Esophagus muscularis mucosa (tissue), 4 donors: Measurements from ENCODE around the gene HAUS5. TPM values are rescaled to one million over a fixed set of nuclear protein-coding genes. Genes with fewer than 3 reads are reported as not detected.
A peak's percentile ranks its signal among the peaks of the same experiment; 100 is the strongest.

Experiments used
- DNase-seq: peaks from one replicate; pipeline ENCODE4 v3.0.0-alpha.2; 2017; ENCODE audit errors: extremely low spot score
- H3K27ac ChIP-seq, 4 donors: fragments of 200-600 bp; sonication (generic); replicated peaks in 1 of 4; 1 replicate in 3 of 4; 2 replicates in 1 of 4; pipeline ENCODE4 v1.5.1; 2016 to 2019; ENCODE audit warnings: mild to moderate bottlenecking in 1 of 4
- H3K27me3 ChIP-seq, 4 donors: fragments of 200-600 bp; sonication (generic); one replicate each; pipeline versions ENCODE4 v1.5.1 to v1.6.0; 2016 to 2019
- H3K36me3 ChIP-seq, 4 donors: fragments of 200-600 bp; sonication (generic); one replicate each; pipeline ENCODE4 v1.5.1; 2016 to 2019
- H3K4me1 ChIP-seq, 4 donors: fragments of 200-600 bp; sonication (generic); one replicate each; pipeline ENCODE4 v1.5.1; 2016 to 2019
- H3K4me3 ChIP-seq, 4 donors: fragments of 200-600 bp; sonication (generic); 1 replicate in 2 of 4; 2 replicates in 2 of 4; pipeline ENCODE4 v1.5.1; 2016 to 2019; ENCODE audit warnings: mild to moderate bottlenecking in 4 of 4, moderate library complexity in 1 of 4
- H3K9me3 ChIP-seq, 4 donors: fragments of 200-600 bp; sonication (generic); 1 replicate in 3 of 4; 2 replicates in 1 of 4; pipeline ENCODE4 v1.5.1; 2016 to 2019
- EP300 ChIP-seq: sonication (generic); formaldehyde crosslinking; IDR thresholded peaks from one replicate; pipeline ENCODE4 v1.6.1; 2017; ENCODE audit warnings: antibody characterized with exemption
- POLR2A ChIP-seq: fragments of 450-650 bp; IDR thresholded peaks from one replicate; pipeline ENCODE4 v1.6.1; 2017; ENCODE audit warnings: antibody characterized with exemption, moderate library complexity, mild to moderate bottlenecking, low read depth
- POLR2AphosphoS5 ChIP-seq, 2 donors: sonication (generic); formaldehyde crosslinking; IDR thresholded peaks; one replicate each; pipeline ENCODE4 v1.6.1; 2017; ENCODE audit warnings: antibody characterized with exemption in 2 of 2
- WGBS: methylation state at CpG from one replicate; pipeline ENCODE4 v1.1.5; 2018; 5-methylcytosine and 5-hydroxymethylcytosine counted together
- intact Hi-C: fragments of 100-400 bp; cut with DNase I; formaldehyde crosslinking; loops from one replicate; pipeline ENCODE4 v1.15.1; 2023
- total RNA-seq, 4 donors: library from RNA; depleted of rRNA; stranded (reverse); fragments of >200 nt; gene quantifications; one replicate each; pipeline versions ENCODE4 v1.1.0 to v1.2.1, GENCODE V29; 2016
- TF ChIP-seq, protein P1 (sequence below), 3 experiments: fragments of 200-600 bp in 2 of 3; fragments of 450-650 bp in 1 of 3; sonication (generic) in 2 of 3; IDR thresholded peaks; one replicate each; pipeline ENCODE4 v1.5.1; 2017 to 2019; ENCODE audit warnings: antibody characterized with exemption in 3 of 3, mild to moderate bottlenecking in 2 of 3, moderate library complexity in 1 of 3

Gene HAUS5, protein sequence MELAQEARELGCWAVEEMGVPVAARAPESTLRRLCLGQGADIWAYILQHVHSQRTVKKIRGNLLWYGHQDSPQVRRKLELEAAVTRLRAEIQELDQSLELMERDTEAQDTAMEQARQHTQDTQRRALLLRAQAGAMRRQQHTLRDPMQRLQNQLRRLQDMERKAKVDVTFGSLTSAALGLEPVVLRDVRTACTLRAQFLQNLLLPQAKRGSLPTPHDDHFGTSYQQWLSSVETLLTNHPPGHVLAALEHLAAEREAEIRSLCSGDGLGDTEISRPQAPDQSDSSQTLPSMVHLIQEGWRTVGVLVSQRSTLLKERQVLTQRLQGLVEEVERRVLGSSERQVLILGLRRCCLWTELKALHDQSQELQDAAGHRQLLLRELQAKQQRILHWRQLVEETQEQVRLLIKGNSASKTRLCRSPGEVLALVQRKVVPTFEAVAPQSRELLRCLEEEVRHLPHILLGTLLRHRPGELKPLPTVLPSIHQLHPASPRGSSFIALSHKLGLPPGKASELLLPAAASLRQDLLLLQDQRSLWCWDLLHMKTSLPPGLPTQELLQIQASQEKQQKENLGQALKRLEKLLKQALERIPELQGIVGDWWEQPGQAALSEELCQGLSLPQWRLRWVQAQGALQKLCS
- 1 to 10 TPM; 3.7 to 4.7 (median 4.3) TPM for total RNA-seq

DNA sequence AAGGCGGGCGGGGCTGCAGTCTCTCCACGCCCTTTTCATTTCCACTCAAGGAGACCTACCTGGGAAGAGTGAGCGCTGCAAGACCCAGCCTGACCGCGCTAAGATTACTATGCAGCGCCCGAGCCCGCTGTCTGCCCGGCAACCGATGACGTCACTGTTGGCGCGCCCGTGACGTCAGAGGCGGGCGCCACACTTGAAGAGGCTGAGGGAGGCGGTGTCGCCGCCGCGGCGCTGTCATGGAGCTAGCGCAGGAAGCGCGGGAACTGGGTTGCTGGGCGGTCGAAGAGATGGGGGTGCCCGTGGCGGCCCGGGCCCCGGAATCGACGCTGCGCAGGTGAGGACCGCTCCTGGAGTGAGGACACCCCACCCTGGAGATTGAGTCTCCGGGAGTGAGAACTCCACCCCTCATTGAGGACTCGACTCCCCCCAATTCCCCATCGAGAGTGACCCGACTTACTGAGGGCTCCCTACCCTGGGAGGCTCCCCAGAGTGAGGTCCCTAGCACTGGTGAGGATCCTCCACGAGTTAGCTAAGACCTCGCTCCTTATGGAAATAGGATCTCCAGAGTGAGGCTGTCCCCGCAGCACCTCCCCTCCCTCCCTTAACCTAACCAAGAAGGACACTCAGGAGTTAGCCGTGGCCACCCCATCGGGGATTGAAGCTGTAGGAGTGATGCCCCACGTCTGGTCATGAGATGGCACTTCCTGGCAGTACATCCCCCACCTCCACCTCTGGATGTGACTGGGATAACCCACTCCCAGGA lies at the start of gene HAUS5:
Gene HAUS5 (plus strand): TSS at position 177 of the 763 bp plus-strand sequence. CDS start 60 bp downstream, at position 237.
- intact Hi-C loops = loop anchor here (5.0 kb wide), 1 partner anchor 65 kb away; the partner anchor contains the start of gene TMEM147
- WGBS = 1% methylated on average over 9 of the region's 47 CpGs
- H3K27ac ChIP-seq = peak within 1 kb of the TSS; percentile 66 to 79 (median 73)

DNA sequence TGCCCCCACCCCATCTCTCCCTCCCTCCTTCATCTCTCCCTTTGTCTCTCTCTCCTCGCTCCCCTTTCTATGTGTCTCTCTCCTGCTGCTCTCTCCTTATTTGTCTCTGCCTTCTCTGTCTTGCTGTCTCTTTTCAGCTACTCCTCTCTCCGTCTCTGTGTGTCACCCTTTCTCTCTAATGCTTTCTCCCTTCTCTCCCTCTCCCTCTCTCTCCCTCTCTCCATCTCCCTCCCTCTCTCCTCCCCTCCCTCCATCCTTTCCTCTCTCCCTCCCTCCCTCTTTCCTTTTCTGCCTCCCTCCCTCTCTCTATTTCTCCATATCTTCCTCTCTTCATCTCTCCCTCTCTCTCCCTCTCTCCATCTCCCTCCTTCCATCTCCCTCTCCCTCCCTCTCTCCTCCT lies 49.8 kb upstream of the HAUS5 start:
- no peak for DNase-seq
- no peaks in the 10 kb centered on the region for H3K9me3 ChIP-seq
- H3K36me3 ChIP-seq = no peaks in the 10 kb centered on the region
- WGBS = 65% methylated on average over 2 of the region's 2 CpGs
- TF ChIP-seq, protein P1, sequence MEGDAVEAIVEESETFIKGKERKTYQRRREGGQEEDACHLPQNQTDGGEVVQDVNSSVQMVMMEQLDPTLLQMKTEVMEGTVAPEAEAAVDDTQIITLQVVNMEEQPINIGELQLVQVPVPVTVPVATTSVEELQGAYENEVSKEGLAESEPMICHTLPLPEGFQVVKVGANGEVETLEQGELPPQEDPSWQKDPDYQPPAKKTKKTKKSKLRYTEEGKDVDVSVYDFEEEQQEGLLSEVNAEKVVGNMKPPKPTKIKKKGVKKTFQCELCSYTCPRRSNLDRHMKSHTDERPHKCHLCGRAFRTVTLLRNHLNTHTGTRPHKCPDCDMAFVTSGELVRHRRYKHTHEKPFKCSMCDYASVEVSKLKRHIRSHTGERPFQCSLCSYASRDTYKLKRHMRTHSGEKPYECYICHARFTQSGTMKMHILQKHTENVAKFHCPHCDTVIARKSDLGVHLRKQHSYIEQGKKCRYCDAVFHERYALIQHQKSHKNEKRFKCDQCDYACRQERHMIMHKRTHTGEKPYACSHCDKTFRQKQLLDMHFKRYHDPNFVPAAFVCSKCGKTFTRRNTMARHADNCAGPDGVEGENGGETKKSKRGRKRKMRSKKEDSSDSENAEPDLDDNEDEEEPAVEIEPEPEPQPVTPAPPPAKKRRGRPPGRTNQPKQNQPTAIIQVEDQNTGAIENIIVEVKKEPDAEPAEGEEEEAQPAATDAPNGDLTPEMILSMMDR (IDR thresholded peaks at IDR 0.05) = no peak
- TF ChIP-seq EP300 = no peak
- TF ChIP-seq POLR2A = no peak
- no peak for TF ChIP-seq POLR2AphosphoS5 (IDR thresholded peaks at IDR 0.05)
- intact Hi-C loops = no loop called here
- peaks cover 7 to 11% (median 10%) of the 10 kb centered on the region in 4 donors for H3K4me1 ChIP-seq
- H3K27ac ChIP-seq = no peak overlapping the region
- H3K27me3 ChIP-seq = peaks cover 4 to 72% (median 14%) of the 10 kb centered on the region in 4 donors
- no peak overlapping the region for H3K4me3 ChIP-seq

More for the DNA sequence above, at the start of gene HAUS5:
- peaks cover 10 to 21% (median 14%) of the 10 kb centered on the region in 4 donors for H3K4me1 ChIP-seq
- DNase-seq = peak; percentile 98
- peaks cover 0 to 28% (median 19%) of the 10 kb centered on the region in 4 donors for H3K36me3 ChIP-seq
- peaks cover 0 to 7% (median 0%) of the 10 kb centered on the region in 4 donors for H3K27me3 ChIP-seq
- TF ChIP-seq POLR2AphosphoS5 (IDR thresholded peaks at IDR 0.05) = peak; percentile 85 to 91
- TF ChIP-seq EP300 = no peak
- TF ChIP-seq POLR2A = no peak
- TF ChIP-seq, protein P1 (IDR thresholded peaks at IDR 0.05) = peak in 1 of 3 experiments; percentile 31
- H3K4me3 ChIP-seq = peak within 1 kb of the TSS; percentile 74 to 91 (median 80)
- H3K9me3 ChIP-seq = peaks cover 0 to 9% (median 3%) of the 10 kb centered on the region in 4 donors

DNA sequence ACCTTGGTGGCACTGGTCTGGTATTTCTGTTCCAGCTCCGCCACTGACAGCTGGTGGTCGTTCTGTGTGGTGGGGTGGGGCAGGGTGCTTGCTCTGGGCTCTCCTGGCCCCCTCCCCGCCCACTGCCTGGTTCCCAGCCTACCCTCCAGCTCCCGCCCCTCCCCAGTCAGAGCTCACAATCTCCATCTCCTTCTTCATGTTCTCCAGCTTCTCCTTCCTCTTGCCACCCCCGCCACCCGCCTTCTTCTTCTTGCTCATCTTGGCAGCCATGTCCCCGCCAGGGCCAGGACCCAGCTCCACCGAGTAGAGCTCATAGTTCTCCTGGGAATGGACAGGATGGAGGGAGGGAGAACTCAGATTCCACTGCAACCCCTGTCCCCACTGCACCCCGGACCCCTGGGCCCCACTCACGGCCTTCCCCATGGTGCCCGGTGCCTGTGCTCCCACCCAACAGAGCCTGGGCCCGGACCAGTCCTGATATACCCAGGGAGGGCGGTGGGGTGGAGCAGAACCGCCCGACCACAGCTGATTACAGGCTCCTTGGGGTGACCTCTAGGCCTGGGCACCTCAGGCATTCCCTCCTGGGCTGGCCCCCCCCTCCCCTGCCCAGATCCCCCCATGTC lies 49.2 kb upstream of the HAUS5 start, which contains the start of gene ATP4A:
Gene ATP4A (minus strand): TSS at position 452 of the 623 bp plus-strand sequence. CDS start 29 bp downstream, at position 423.
- TF ChIP-seq, protein P1 (IDR thresholded peaks at IDR 0.05) = no peak
- TF ChIP-seq POLR2A (no peak), POLR2AphosphoS5 (IDR thresholded peaks at IDR 0.05) (no peak), EP300 (no peak)
- Histone ChIP-seq H3K27ac (no peak within 1 kb of the TSS), H3K9me3 (no peaks in the 10 kb centered on the region), H3K4me1 (peaks cover 2 to 5% (median 4%) of the 10 kb centered on the region in 4 donors), H3K36me3 (no peaks in the 10 kb centered on the region), H3K4me3 (no peak within 1 kb of the TSS), H3K27me3 (peaks cover under 1 to 68% (median 10%) of the 10 kb centered on the region in 4 donors)
- intact Hi-C loops = no loop called here
- DNase-seq = no peak
- WGBS = 78% methylated on average over 15 of the region's 15 CpGs
